Posterior vena cava (tissue), 2 donors: Measurements from ENCODE around the gene HCFC1. TPM values are rescaled to one million over a fixed set of nuclear protein-coding genes. Genes with fewer than 3 reads are reported as not detected.
"Not testable (repeated sequence)": the region's sequence is repeated elsewhere in the genome, so short reads cannot be mapped to it uniquely, and the experiment has no call there.

Source experiments
- DNase-seq: peaks from one replicate; pipeline ENCODE4 v3.0.0-alpha.2; 2020; ENCODE audit warnings: low spot score
- intact Hi-C, 2 donors: fragments of 100-400 bp; cut with DNase I; formaldehyde crosslinking; loops; one replicate each; pipeline versions ENCODE4 v1.14.1 to v1.14.2; 2022 to 2023
- total RNA-seq, 2 donors: library from RNA; stranded (reverse); fragmentation: NEBNext Ultra II Directional; extraction: Animal tissue kit (Norgen Biotek cat#: 25700); gene quantifications; one replicate each; pipeline ENCODE4 v1.2.1, GENCODE V29; 2021
- donor health status: DM: yes; HTN: yes; CAD: no.
- donor health status: DM: yes; HTN: yes; CAD: no.

Gene HCFC1
- total RNA-seq, 2 donors from 2014 or later = 36.9 to 44.6 TPM

GRCh38 chrX:154011376-154012335, 40.0 kb upstream of the HCFC1 start:
- intact Hi-C loops = no loop called here
- DNase-seq = no peak

DNA sequence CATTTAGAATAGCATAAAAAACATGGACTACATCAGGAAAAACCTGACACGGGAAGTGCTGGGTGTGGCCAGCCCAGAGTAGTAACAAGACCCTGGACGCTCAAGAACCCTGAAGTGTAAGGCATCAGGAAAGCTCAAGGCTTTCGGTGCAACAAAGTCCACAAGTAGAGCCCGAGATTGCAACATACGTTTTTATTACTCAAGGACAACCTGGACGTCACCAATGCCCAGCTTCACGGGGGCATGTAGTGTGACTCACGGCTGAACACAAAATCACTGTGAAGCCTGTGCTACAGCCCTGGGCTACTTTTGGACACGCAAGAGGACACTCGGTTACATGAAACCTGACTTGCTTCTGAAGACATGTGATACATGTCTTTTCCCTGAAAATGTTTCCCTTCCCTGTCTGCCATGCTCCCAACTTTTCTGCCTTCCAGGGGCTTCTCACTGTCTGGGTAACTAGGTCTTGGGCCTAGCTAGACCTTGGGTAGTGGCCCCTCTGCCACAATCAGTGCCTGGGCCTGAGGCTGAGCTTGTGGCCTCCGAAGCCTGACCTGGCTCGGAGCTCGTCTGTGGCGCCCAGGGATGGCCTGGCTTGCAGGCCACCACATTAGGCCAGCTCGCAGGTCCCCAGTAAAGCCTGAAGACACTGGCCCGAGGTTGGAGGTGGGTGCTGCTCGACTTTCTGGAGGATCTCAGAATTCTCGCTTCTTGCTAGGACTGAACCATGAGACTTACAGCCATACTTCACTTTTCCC, 38.9 kb upstream of the HCFC1 start:
- intact Hi-C loops = no loop called here
- DNase-seq = no peak

DNA sequence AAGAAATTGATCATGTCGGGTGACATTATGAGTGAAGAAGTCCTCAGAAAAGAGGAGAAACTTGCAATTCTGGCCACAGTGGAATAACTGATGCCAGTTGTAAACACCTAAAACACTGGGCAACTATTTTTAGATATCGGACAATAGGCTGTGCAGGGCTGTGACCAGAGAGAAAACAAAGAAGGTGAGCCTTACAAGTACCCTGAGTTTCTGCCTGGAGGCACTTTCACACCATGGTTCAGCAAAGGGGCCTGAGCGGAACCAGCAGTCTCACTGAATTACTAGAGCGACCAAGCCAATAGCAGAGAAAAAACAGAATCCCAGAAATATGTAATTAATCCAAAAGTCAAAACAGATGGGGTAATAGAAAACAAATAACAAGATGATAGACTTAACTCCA, 36.9 kb upstream of the HCFC1 start:
- no peak for DNase-seq
- intact Hi-C loops = no loop called here

- intact Hi-C loops = loop anchor here in 1 of 2 donors (2.0 kb wide), 1 partner anchor 78 kb away; no protein-coding TSS in a partner anchor
- DNase-seq = peak; percentile 70
Observed at GRCh38 chrX:154006947-154007346, 35.3 kb upstream of the HCFC1 start.

GRCh38 chrX:154004315-154004714, 32.7 kb upstream of the HCFC1 start:
- intact Hi-C loops = no loop called here
- DNase-seq = no peak

- DNase-seq = no peak
- intact Hi-C loops = no loop called here
Observed at GRCh38 chrX:154002215-154002719, 30.6 kb upstream of the HCFC1 start.

DNA sequence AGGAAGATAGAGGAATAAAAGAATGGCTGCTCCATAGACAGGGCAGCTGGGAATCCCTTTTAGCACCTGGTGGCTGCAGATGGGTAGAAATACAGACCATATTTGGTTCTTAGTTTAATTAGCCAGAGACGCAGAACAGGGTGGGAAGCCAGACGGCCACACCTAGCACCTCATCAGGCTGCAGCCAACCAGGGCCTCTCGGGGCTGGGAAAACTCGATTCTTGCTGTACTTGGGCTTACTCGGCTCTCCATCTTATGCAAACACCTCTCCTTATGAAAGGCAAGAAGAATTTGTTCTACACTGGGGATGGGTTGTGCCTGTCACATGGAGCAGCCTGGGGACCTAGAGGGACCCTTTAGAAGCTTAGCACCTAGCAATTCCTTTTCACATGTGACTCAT, 28.4 kb upstream of the HCFC1 start:
- no peak for DNase-seq
- intact Hi-C loops = no loop called here

GRCh38 chrX:153999359-154000037, 27.9 kb upstream of the HCFC1 start:
- DNase-seq = no peak

GRCh38 chrX:153995504-153995903, 23.9 kb upstream of the HCFC1 start:
- intact Hi-C loops = loop anchor here in 1 of 2 donors (10.0 kb wide), 1 partner anchor 59 kb away; no protein-coding TSS in a partner anchor
- no peak for DNase-seq

More at GRCh38 chrX:153999359-154000037, 27.9 kb upstream of the HCFC1 start:
- intact Hi-C loops = loop anchor here in 1 of 2 donors (10.0 kb wide), 1 partner anchor 55 kb away; no protein-coding TSS in a partner anchor

GRCh38 chrX:153994398-153994797, 22.8 kb upstream of the HCFC1 start:
- intact Hi-C loops = loop anchor here in 1 of 2 donors (10.0 kb wide), 1 partner anchor 60 kb away; no protein-coding TSS in a partner anchor
- not testable (repeated sequence) for DNase-seq

GRCh38 chrX:153993978-153994377, 22.4 kb upstream of the HCFC1 start:
- intact Hi-C loops = loop anchor here in 1 of 2 donors (10.0 kb wide), 1 partner anchor 61 kb away; no protein-coding TSS in a partner anchor
- no peak for DNase-seq

- no peak for DNase-seq
- intact Hi-C loops = loop anchor here in 1 of 2 donors (10.0 kb wide), 1 partner anchor 62 kb away; no protein-coding TSS in a partner anchor
Observed at GRCh38 chrX:153993079-153993478, 21.5 kb upstream of the HCFC1 start.

DNA sequence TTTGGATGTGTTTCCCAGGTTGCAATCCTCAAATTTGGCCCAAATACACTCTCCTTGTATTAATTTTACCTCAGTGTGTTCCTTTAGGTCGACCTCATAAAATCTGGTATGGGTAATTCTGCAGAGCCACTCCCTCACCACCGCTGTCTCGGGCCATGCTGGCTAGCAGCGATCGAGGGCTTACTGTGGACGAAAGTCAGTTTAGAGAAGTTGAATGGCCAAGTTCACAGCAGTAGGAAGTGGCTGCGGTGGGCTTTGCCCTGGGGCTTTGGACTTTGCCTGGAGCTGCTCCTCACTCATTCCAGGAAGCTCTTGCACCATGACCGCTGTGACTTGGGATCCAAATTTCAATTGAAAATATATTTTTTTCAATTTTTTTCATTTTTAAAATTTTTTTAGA, 20.6 kb upstream of the HCFC1 start:
- intact Hi-C loops = loop anchor here in 1 of 2 donors (10.0 kb wide), 1 partner anchor 63 kb away; no protein-coding TSS in a partner anchor
- no peak for DNase-seq

GRCh38 chrX:153991013-153991580, 19.5 kb upstream of the HCFC1 start:
- intact Hi-C loops = loop anchor here in 1 of 2 donors (10.0 kb wide), 1 partner anchor 64 kb away; no protein-coding TSS in a partner anchor
- no peak for DNase-seq

- DNase-seq = no peak
- intact Hi-C loops = loop anchor here in 1 of 2 donors (10.0 kb wide), 1 partner anchor 65 kb away; no protein-coding TSS in a partner anchor
Observed at GRCh38 chrX:153989973-153990655, 18.5 kb upstream of the HCFC1 start.

DNA sequence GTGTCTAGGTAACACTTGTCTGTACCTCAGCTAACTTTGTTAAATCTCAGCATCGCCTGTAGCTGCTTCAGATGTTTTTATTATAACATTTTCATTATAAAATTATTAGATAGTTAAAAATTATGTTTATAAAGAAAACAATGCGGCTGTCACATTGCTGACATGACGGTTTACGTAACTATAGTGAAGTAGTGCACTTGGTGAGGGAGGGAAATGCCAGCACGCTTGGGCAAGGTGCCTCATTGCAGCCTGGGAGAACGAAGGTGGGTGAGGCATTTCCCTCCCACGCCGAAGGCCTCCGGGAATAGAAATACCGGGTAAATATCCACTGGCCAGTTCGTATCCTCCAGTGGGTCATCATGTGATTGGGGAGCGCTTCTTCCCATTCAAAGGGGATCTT, 16.9 kb upstream of the HCFC1 start:
- intact Hi-C loops = no loop called here
- no peak for DNase-seq

- DNase-seq = no peak
- intact Hi-C loops = no loop called here
Observed at GRCh38 chrX:153984351-153985178, 12.9 kb upstream of the HCFC1 start.
